ENCODE results near the gene NAB2.
"Not testable (repeated sequence)": the region's sequence is repeated elsewhere in the genome, so short reads cannot be mapped to it uniquely, and the experiment has no call there.

NAB2 gene

GRCh38 chr12:57069523-57069922 is 19.4 kb upstream of the NAB2 start:
- peak; percentile 77 for DNase-seq

DNA sequence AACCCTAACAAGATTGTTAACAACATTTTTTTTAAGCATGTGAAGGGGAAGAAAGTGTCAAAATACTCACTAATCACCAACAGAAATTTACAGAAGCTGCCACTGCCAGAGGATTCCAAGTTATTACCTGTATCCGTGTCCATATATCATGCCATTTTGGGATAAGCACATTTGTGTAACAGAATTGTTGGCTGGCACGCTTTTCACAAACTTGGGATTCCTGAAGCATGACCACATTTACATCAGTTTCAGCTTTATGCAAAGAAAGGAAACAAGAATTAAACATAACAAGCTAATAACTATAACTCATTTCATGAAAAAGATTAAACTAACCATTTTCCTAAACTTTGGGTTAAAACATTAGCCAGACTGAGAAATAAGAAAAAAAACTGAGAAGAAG is 16.3 kb upstream of the NAB2 start:
- DNase-seq: no peak

- not testable (repeated sequence) for DNase-seq
Observed at GRCh38 chr12:57073566-57074450, 15.1 kb upstream of the NAB2 start.

- peak; percentile 91 for DNase-seq
Observed at GRCh38 chr12:57078519-57079404, 10.2 kb upstream of the NAB2 start, which contains the start of gene NEMP1. TSS of gene NEMP1 (minus strand) at chr12:57078791. CDS start at chr12:57078745, 46 bp downstream.

- no peak for DNase-seq
Observed at GRCh38 chr12:57079821-57080220, 9.1 kb upstream of the NAB2 start.

DNA sequence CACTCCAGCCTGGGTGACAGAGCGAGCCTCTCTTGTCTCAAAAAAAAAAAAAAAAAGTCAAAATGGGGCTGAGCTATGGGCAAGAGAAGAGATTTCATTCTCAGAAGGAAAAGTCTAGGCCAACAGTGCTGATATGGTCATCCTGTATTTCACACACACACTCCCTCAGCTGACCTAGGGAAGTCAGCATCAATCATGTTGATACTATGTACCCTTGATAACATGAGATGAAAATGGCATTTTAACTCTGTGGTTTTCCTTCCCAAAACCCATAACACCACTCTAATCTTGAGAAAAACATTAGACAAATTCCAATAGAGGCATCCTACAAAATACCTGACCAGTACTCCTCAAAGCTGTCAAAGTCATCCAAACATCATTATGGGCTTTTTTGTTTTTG is 8.1 kb upstream of the NAB2 start:
- no peak for DNase-seq

DNA sequence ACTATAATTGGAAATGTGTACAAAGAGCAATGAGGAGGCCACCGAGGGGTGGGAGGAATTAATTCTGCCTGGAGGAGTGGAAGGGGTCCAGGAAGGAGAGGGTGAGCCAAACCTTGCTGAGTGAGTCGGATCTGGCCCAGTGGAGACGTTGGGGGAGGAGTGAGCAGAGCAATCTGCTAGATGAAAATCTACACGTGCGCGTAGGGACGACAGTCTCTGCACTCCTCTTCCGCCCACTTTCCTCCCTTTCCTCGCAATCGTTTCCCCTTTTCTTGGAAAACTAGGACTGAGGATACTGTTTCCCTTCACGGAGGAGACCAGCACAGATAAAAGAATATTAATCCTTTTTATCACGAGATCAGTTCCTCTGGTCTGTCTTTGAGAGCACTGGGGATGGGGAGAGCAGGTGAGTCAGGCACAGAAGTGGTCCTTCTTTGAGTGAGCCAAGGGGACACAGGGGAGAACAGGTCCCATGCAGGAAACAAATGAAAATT is 2.9 kb upstream of the NAB2 start:
- DNase-seq: peak; percentile 81

DNA sequence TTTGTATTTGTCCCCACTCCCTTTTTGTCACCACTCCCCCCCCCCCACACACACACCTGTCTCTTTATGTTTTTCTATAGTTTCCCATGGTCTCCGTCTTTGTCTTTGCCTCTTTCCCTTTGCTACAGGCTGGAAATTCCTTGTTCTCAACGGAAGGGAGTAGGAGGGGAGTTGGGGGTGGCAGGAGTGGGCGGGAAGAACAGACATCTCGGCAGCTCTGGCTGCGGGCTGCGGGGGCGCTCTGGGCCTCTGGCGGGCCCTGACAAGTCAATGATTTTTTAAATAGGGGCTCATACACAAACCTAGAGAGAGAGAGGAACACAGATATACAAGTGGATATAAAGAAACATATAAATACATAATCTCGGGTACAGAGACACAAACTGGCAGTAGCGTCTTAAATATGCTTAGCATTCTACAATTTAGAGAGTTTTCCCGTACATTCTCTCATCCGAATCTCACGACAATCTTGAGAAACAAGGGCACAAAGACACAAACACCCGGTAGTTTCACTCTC is 2.4 kb upstream of the NAB2 start:
- peak; percentile 78 for DNase-seq

- peak; percentile 97 for DNase-seq
Observed at GRCh38 chr12:57087010-57087690, 1.8 kb upstream of the NAB2 start.

- peak; percentile 94 for DNase-seq
Observed at GRCh38 chr12:57087691-57088353, 1.1 kb upstream of the NAB2 start.

- peak; percentile 83 for DNase-seq
Observed at GRCh38 chr12:57089271-57090245, 644 bp downstream of the NAB2 start.

DNA sequence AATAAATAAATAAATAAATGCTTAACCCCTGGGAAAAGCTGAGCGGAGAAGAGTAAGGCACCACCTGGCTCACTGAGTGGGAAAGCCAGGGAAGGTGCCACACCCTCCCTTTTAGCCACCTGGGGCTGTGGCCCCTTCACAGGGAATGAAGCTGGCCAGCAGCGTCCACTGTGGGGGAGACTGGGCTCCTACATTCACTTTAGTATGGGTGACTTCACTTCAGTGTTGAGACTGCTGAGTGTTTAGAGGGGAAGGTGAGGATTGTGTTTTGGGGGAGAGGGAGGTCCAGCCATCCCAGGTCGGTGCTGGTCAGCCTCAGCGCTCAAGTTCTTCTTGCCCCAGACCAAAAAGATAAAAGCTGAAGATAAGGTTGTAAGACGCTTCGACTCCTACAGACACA is 1.6 kb downstream of the NAB2 start:
- DNase-seq: no peak

DNA sequence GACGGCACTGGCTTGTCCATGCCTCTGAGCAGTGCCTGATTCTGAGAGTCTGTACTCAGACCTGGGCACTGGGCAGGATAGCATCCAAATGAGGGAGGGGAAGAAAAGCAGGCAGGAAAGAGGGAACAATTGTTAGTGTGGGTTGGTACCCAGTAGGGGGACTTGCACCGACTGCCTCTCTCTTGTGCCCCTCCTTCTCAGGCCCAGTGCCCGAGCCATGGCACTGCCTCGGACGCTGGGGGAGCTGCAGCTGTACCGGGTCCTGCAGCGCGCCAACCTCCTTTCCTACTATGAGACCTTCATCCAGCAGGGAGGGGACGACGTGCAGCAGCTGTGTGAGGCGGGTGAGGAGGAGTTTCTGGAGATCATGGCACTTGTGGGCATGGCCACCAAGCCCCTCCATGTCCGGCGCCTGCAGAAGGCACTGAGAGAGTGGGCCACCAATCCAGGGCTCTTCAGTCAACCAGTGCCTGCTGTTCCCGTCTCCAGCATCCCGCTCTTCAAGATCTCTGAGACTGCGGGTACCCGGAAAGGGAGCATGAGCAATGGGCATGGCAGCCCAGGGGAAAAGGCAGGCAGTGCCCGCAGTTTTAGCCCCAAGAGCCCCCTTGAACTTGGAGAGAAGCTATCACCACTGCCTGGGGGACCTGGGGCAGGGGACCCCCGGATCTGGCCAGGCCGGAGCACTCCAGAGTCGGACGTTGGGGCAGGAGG is 2.2 kb downstream of the NAB2 start:
- DNase-seq: no peak

GRCh38 chr12:57091638-57092528 is 3.0 kb downstream of the NAB2 start:
- DNase-seq: no peak

DNA sequence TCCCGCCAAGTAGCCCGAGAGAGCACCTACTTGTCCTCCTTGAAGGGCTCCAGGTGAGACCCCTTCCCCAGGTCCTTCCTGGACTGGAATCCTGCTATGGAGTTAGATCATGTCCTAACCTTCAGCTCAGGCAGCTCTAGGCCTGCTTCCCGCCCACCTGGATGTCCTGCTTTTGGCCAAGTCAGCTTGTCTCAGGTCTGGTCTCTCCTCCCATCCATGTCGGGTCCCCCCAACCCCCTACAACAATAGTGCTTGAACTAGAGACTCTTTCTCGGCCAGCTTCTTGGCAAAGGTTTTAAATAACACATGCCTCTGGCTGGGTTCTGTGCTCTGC is 3.6 kb downstream of the NAB2 start:
- no peak for DNase-seq

GRCh38 chr12:57092876-57093414 is 4.0 kb downstream of the NAB2 start:
- DNase-seq: peak; percentile 61

- peak; percentile 89 for DNase-seq
Observed at GRCh38 chr12:57093415-57094207, 4.7 kb downstream of the NAB2 start.

All from activated CD8-positive, alpha-beta memory T cell treated with anti-CD3 and anti-CD28 coated beads for 24 hours (primary cell).